GM12878 (cell line): ENCODE results near the gene P4HA1. TPM values are rescaled to one million over a fixed set of nuclear protein-coding genes. Genes with fewer than 3 reads are reported as not detected.

Experiments used
- CUX1 ChIP-seq: IDR thresholded peaks from 2 replicates; pipeline ENCODE4 v1.6.1; 2012; ENCODE audit warnings: improper control_type of control experiment, low read depth, low read length; ENCODE audit not compliant: insufficient replicate concordance
- E2F8 ChIP-seq: fragments of 450-650 bp; IDR thresholded peaks from 2 replicates; pipeline ENCODE4 v1.6.1; 2018; ENCODE audit warnings: mild to moderate bottlenecking, low read depth, moderate library complexity; ENCODE audit not compliant: partially characterized antibody
- KAT2A ChIP-seq: conservative IDR thresholded peaks from 2 replicates; pipeline ENCODE4 v1.6.1; 2011; ENCODE audit warnings: low read depth, low read length; ENCODE audit not compliant: control insufficient read depth
- MEF2B ChIP-seq: fragments of 450-650 bp; IDR thresholded peaks from 2 replicates; pipeline ENCODE4 v1.6.1; 2018; ENCODE audit warnings: mild to moderate bottlenecking, moderate library complexity; ENCODE audit not compliant: partially characterized antibody, poor library complexity, severe bottlenecking
- NR2C1 ChIP-seq: fragments of 450-650 bp; IDR thresholded peaks from 2 replicates; pipeline ENCODE4 v1.6.1; 2017; ENCODE audit warnings: antibody characterized with exemption, mild to moderate bottlenecking, moderate library complexity
- NR2F1 ChIP-seq: fragments of 450-650 bp; conservative IDR thresholded peaks from 2 replicates; pipeline ENCODE4 v1.6.1; 2017; ENCODE audit warnings: mild to moderate bottlenecking
- POLR2AphosphoS2 ChIP-seq: IDR thresholded peaks from 2 replicates; pipeline ENCODE4 v1.6.1; 2011; ENCODE audit warnings: low read depth, mild to moderate bottlenecking, low read length, improper control_type of control experiment, moderate library complexity
- POU2F2 ChIP-seq: IDR thresholded peaks from 3 replicates; pipeline ENCODE4 v1.6.1; 2011; ENCODE audit warnings: low read depth, mild to moderate bottlenecking, low read length, borderline replicate concordance
- RCOR1 ChIP-seq: conservative IDR thresholded peaks from 2 replicates; pipeline ENCODE4 v1.6.1; 2012; ENCODE audit warnings: low read depth, low read length, improper control_type of control experiment
- SMARCA5 ChIP-seq: fragments of 450-650 bp; IDR thresholded peaks from 2 replicates; pipeline ENCODE4 v1.6.1; 2017; ENCODE audit warnings: mild to moderate bottlenecking
- SRF ChIP-seq, 2 experiments: IDR thresholded peaks; 2 replicates each; pipeline ENCODE4 v1.6.1; 2011; ENCODE audit warnings: low read depth in 2 of 2, low read length in 2 of 2, mild to moderate bottlenecking in 1 of 2, moderate library complexity in 1 of 2
- USF2 ChIP-seq: IDR thresholded peaks from 2 replicates; pipeline ENCODE4 v1.6.1; 2011; ENCODE audit warnings: low read depth, low read length, improper control_type of control experiment, borderline replicate concordance
- ZNF24 ChIP-seq: fragments of 450-650 bp; IDR thresholded peaks from 2 replicates; pipeline ENCODE4 v1.6.1; 2017; ENCODE audit warnings: antibody characterized with exemption, mild to moderate bottlenecking
- ZNF592 ChIP-seq: fragments of 450-650 bp; IDR thresholded peaks from 2 replicates; pipeline ENCODE4 v1.6.1; 2017; ENCODE audit warnings: mild to moderate bottlenecking, moderate library complexity
- polyA plus RNA-seq, 11 experiments: library from polyadenylated mRNA; depleted of rRNA in 4 of 11; unstranded in 6 of 11; stranded (reverse) in 5 of 11; fragments of >200 nt; fragmentation: Nextera tagmentation in 4 of 11; fragmentation: Illumina TruSeq in 1 of 11; extraction: Ambion mirVana in 4 of 11; extraction: Trizol in 1 of 11; gene quantifications; 1 replicate in 1 of 11; 2 replicates in 10 of 11; pipeline versions ENCODE4 v1.2.1 to v1.2.3, GENCODE V29; 2011 to 2016; ENCODE audit warnings: inconsistent platforms in 2 of 11, missing spikeins in 2 of 11, low read depth in 1 of 11
- total RNA-seq, 4 experiments: library from RNA; depleted of rRNA in 3 of 4; stranded (reverse); fragments of >200 nt in 3 of 4; fragmentation: Illumina TruSeq in 1 of 4; extraction: Trizol in 1 of 4; gene quantifications; 2 replicates each; pipeline versions ENCODE4 v1.2.1 to v1.2.3, GENCODE V29; 2013 to 2021

The P4HA1 gene
- total and polyA plus RNA-seq, 10 of the 15 experiments (the other 5 are each of a cell fraction or from before 2014, with no cell fraction given) = 15.0 to 160 (median 24.1) TPM

GRCh38 chr10:73093922-73094850, 2.5 kb downstream of the P4HA1 start (continued):
- TF ChIP-seq CUX1 (no peak), SRF (IDR thresholded peaks at IDR 0.05; ENCODE audit: low read depth in 2 of 2, low read length in 2 of 2) (0 out of 4 replicates have a peak, but pooled peaks of 1 of the 2 experiments have one; percentile 52), NR2F1 (no peak), RCOR1 (no peak), KAT2A (no peak), NR2C1 (no peak), ZNF592 (no peak), MEF2B (peak; percentile 1), POLR2AphosphoS2 (no peak), E2F8 (peak; percentile 3), USF2 (no peak), ZNF24 (no peak), POU2F2 (no peak), SMARCA5 (no peak)
